ENCODE data around the gene SUPT4H1. TPM values are rescaled to one million over a fixed set of nuclear protein-coding genes. Genes with fewer than 3 reads are reported as not detected.

SUPT4H1 gene
- polyA plus RNA-seq, 1 donor (not counting 4 experiments of a cell fraction or from before 2014, with no cell fraction given) = 206 TPM

DNA sequence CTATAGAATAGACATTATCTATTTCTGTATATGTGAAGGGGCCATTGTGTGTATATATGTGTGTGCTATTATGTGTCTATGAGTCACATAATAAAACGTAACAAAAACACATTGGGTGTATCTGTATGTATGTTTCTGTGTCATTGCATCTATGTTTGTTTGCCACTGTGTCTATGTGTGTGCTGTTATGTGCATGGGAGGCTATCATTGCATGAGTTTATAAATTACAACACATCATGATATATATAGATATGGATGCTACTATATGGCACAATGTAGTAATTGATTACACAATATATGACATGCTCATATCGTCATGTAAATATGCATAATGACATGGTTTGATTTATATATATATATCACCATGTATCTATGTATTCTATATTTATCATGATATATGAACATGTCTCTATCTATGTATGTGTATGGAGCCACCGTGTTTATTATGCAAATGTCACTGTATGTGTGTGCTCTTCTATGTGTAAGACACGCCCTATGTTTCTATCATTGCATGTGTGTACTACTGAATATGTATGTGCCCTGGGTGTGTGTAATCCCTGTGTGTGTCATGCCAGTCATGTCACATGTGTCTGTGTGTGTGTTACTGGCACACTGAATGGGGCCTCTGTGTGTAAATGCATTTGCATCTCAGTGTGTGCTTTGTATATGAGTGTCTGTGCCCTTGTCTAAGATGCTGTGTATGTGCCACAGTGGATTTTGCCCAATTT, 22.0 kb downstream of the SUPT4H1 start:
- Histone ChIP-seq H3K4me1 (ENCODE audit: control insufficient read depth, extremely low read depth, insufficient read depth, low read length) (no peaks in the 10 kb centered on the region), H3K79me2 (ENCODE audit: control insufficient read depth, insufficient read depth, low read length) (no peaks in the 10 kb centered on the region)

DNA sequence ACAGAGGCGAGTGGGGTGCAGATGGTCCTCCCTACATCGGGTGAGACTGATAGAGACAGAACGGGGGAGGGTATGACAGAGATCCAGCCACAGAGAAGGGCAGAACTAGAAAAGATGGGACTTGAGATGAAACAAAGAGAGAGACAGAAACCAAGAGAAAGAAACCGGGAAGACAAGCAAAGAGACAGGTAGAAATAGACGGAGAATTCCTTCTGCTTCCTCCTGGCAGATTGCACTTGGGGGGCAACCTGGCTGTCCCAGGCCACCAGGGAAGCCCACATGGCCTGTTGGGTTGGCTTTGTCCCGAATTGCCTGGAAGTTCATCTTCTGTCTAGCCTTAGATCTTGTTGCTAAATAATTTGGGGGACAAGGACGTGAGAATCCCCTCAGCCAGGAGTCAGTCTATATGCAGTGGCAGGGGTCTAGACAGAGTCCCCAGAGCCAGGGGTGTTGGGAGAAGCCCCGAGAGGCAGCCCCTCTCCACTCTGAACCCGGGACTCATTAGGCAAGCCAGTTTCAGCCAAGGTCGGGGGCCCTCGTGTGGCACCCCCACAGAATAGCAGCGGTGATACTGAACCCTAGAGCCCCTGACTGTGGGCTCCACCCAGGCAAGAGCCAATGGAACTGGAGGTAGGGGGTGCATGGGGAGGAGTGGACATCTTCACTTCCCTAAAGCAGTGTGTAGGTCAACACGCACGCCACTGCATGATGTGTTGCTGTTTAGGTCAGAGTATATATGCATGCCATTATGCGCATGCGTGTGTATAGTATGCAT, 22.8 kb downstream of the SUPT4H1 start:
- Histone ChIP-seq H3K9me3 (ENCODE audit: control insufficient read depth, low read depth, low read length) (no peaks in the 10 kb centered on the region), H3K9me1 (ENCODE audit: control insufficient read depth, extremely low read depth, insufficient read depth, low read length) (no peaks in the 10 kb centered on the region), H3K4me3 (ENCODE audit: control insufficient read depth in 2 of 3, extremely low read depth in 1 of 3, insufficient read depth in 2 of 3, low read depth in 1 of 3, low read length in 3 of 3) (no peak overlapping the region), H2AFZ (ENCODE audit: control insufficient read depth, low read length) (no peak overlapping the region), H3K27me3 (ENCODE audit: control insufficient read depth, extremely low read depth, insufficient read depth, low read length) (peaks cover 45% of the 10 kb centered on the region), H3K9ac (ENCODE audit: control insufficient read depth, extremely low read depth, insufficient read depth, low read length) (no peak overlapping the region), H3K27ac (ENCODE audit: control insufficient read depth, insufficient read depth, low read length) (no peak overlapping the region), H3K36me3 (ENCODE audit: control insufficient read depth in 2 of 2, extremely low read depth in 1 of 2, insufficient read depth in 2 of 2, low read length in 2 of 2) (no peaks in the 10 kb centered on the region), H3K4me2 (ENCODE audit: control insufficient read depth, extremely low read depth, insufficient read depth, low read depth, low read length) (no peak overlapping the region), H4K20me1 (ENCODE audit: control insufficient read depth, extremely low read depth, insufficient read depth, low read length) (no peaks in the 10 kb centered on the region), H3K79me2 (ENCODE audit: control insufficient read depth, insufficient read depth, low read length) (no peaks in the 10 kb centered on the region), H3K4me1 (ENCODE audit: control insufficient read depth, extremely low read depth, insufficient read depth, low read length) (peaks cover 3% of the 10 kb centered on the region)
- FAIRE-seq (no peak), DNase-seq (ENCODE audit: low read depth, low spot score) (no peak)
- dilution Hi-C loops (cut with MboI; ENCODE audit: extremely low pct_ligation_motif_present, low sequenced_read_pairs) = no loop called here
- TF ChIP-seq, protein P1, sequence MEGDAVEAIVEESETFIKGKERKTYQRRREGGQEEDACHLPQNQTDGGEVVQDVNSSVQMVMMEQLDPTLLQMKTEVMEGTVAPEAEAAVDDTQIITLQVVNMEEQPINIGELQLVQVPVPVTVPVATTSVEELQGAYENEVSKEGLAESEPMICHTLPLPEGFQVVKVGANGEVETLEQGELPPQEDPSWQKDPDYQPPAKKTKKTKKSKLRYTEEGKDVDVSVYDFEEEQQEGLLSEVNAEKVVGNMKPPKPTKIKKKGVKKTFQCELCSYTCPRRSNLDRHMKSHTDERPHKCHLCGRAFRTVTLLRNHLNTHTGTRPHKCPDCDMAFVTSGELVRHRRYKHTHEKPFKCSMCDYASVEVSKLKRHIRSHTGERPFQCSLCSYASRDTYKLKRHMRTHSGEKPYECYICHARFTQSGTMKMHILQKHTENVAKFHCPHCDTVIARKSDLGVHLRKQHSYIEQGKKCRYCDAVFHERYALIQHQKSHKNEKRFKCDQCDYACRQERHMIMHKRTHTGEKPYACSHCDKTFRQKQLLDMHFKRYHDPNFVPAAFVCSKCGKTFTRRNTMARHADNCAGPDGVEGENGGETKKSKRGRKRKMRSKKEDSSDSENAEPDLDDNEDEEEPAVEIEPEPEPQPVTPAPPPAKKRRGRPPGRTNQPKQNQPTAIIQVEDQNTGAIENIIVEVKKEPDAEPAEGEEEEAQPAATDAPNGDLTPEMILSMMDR (optimal IDR thresholded peaks at IDR 0.05 in 1 of 3, IDR thresholded peaks at IDR 0.05 in 1 of 3, conservative IDR thresholded peaks at IDR 0.05 in 1 of 3; ENCODE audit: extremely low read depth in 1 of 3, insufficient read depth in 2 of 3, low read length in 3 of 3) = peak; percentile 5 to 28 (median 20)
- TF ChIP-seq EZH2 (IDR thresholded peaks at IDR 0.05; ENCODE audit: low read length) = no peak

More for the DNA sequence above, 22.0 kb downstream of the SUPT4H1 start:
- Histone ChIP-seq H2AFZ (ENCODE audit: control insufficient read depth, low read length) (no peak overlapping the region), H3K9me1 (ENCODE audit: control insufficient read depth, extremely low read depth, insufficient read depth, low read length) (no peaks in the 10 kb centered on the region), H3K4me3 (ENCODE audit: control insufficient read depth in 2 of 3, extremely low read depth in 1 of 3, insufficient read depth in 2 of 3, low read depth in 1 of 3, low read length in 3 of 3) (no peak overlapping the region), H3K9ac (ENCODE audit: control insufficient read depth, extremely low read depth, insufficient read depth, low read length) (no peak overlapping the region), H3K9me3 (ENCODE audit: control insufficient read depth, low read depth, low read length) (no peaks in the 10 kb centered on the region), H3K36me3 (ENCODE audit: control insufficient read depth in 2 of 2, extremely low read depth in 1 of 2, insufficient read depth in 2 of 2, low read length in 2 of 2) (no peaks in the 10 kb centered on the region), H3K4me2 (ENCODE audit: control insufficient read depth, extremely low read depth, insufficient read depth, low read depth, low read length) (no peak overlapping the region), H3K27me3 (ENCODE audit: control insufficient read depth, extremely low read depth, insufficient read depth, low read length) (peaks cover 37% of the 10 kb centered on the region), H4K20me1 (ENCODE audit: control insufficient read depth, extremely low read depth, insufficient read depth, low read length) (no peaks in the 10 kb centered on the region), H3K27ac (ENCODE audit: control insufficient read depth, insufficient read depth, low read length) (no peak overlapping the region)
- DNase-seq (ENCODE audit: low read depth, low spot score) (no peak), FAIRE-seq (no peak)
- dilution Hi-C loops (cut with MboI; ENCODE audit: extremely low pct_ligation_motif_present, low sequenced_read_pairs) = no loop called here
- TF ChIP-seq, protein P1 (optimal IDR thresholded peaks at IDR 0.05 in 1 of 3, IDR thresholded peaks at IDR 0.05 in 1 of 3, conservative IDR thresholded peaks at IDR 0.05 in 1 of 3; ENCODE audit: extremely low read depth in 1 of 3, insufficient read depth in 2 of 3, low read length in 3 of 3) = no peak
- no peak for TF ChIP-seq EZH2 (IDR thresholded peaks at IDR 0.05; ENCODE audit: low read length)
